ENCODE results near the gene ADGRB3. TPM values are rescaled to one million over a fixed set of nuclear protein-coding genes. Genes with fewer than 3 reads are reported as not detected.

Gene ADGRB3
- total RNA-seq, 2 experiments from 2014 or later: not detected

DNA sequence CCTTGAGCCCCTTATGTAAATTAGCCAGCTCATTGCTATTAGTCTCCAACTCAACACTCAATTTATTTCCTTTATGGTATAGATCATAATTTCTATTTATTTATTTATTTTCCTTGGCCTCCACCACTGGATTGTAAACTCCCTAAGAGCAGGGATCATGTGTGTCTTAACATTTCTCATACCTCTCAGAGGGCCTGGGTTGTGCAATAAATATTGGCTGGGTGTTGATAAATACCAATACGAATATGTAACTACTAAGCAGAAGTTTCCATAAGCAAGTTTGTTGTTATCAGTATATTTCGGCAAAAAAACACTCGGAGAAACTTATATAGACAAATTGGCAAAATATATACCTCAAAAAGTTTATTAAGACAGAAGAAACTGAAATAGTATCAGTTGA lies 257.4 kb downstream of the ADGRB3 start:
- Histone ChIP-seq H3K4me3 (ENCODE audit: low read depth, low read length, poor library complexity, severe bottlenecking) (no peak overlapping the region), H3K9me3 (ENCODE audit: low read length) (no peaks in the 10 kb centered on the region), H3K4me1 (ENCODE audit: insufficient read depth, low read length, poor library complexity, severe bottlenecking) (no peaks in the 10 kb centered on the region), H4K20me1 (ENCODE audit: insufficient read depth, low read length) (no peaks in the 10 kb centered on the region), H3K36me3 (ENCODE audit: insufficient read depth, low read length) (no peaks in the 10 kb centered on the region), H3K9me2 (ENCODE audit: insufficient read depth, low read length) (no peaks in the 10 kb centered on the region), H3K27ac (ENCODE audit: low read depth, low read length, poor library complexity, severe bottlenecking) (no peak overlapping the region), H2AFZ (ENCODE audit: low read length) (no peak overlapping the region), H3K79me2 (ENCODE audit: insufficient read depth, low read depth, low read length) (no peaks in the 10 kb centered on the region), H3K4me2 (ENCODE audit: low read length) (no peak overlapping the region)
- no peak for DNase-seq (ENCODE audit: low spot score)
- BruUV-seq (replicated peaks): no TSS peak
- intact Hi-C loops (cut with micrococcal nuclease; ENCODE audit: unreplicated experiment): no loop called here
- CTCF ChIA-PET (ENCODE audit: unreplicated experiment): no interaction called here
- POLR2A ChIA-PET: no interaction called here
- no peak for TF ChIP-seq EZH2phosphoT487 (IDR thresholded peaks at IDR 0.05; ENCODE audit: borderline replicate concordance, low read depth, low read length)
- TF ChIP-seq, protein P1, sequence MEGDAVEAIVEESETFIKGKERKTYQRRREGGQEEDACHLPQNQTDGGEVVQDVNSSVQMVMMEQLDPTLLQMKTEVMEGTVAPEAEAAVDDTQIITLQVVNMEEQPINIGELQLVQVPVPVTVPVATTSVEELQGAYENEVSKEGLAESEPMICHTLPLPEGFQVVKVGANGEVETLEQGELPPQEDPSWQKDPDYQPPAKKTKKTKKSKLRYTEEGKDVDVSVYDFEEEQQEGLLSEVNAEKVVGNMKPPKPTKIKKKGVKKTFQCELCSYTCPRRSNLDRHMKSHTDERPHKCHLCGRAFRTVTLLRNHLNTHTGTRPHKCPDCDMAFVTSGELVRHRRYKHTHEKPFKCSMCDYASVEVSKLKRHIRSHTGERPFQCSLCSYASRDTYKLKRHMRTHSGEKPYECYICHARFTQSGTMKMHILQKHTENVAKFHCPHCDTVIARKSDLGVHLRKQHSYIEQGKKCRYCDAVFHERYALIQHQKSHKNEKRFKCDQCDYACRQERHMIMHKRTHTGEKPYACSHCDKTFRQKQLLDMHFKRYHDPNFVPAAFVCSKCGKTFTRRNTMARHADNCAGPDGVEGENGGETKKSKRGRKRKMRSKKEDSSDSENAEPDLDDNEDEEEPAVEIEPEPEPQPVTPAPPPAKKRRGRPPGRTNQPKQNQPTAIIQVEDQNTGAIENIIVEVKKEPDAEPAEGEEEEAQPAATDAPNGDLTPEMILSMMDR (conservative IDR thresholded peaks at IDR 0.05; ENCODE audit: low read length): no peak

DNA sequence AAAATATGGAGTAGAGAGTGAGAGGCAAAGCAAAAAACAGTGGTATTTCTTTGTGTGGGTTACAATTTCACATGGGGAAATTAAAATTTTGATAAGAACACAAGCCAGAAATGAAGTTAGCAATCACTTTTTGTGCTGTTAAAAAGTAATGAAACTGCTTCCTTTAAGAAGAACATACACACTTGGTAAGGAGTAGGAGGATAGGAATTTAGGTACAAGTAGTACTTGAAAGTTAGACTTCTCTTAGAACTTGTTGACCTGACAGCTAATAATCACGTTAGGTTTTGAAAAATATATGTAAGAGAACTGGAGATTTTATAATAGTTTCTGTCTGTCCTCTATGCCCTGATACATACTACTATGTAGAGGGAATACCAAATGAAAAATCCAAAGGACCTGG lies 260.8 kb downstream of the ADGRB3 start:
- no peak overlapping the region for H3K4me2 ChIP-seq (ENCODE audit: low read length)
- no TSS peak for BruUV-seq (replicated peaks)
- H4K20me1 ChIP-seq (ENCODE audit: insufficient read depth, low read length): no peaks in the 10 kb centered on the region
- H3K36me3 ChIP-seq (ENCODE audit: insufficient read depth, low read length): no peaks in the 10 kb centered on the region
- H3K4me1 ChIP-seq (ENCODE audit: insufficient read depth, low read length, poor library complexity, severe bottlenecking): no peaks in the 10 kb centered on the region
- H3K4me3 ChIP-seq (ENCODE audit: low read depth, low read length, poor library complexity, severe bottlenecking): no peak overlapping the region
- no peaks in the 10 kb centered on the region for H3K9me2 ChIP-seq (ENCODE audit: insufficient read depth, low read length)
- no peak for DNase-seq (ENCODE audit: low spot score)
- no peaks in the 10 kb centered on the region for H3K9me3 ChIP-seq (ENCODE audit: low read length)
- no peak overlapping the region for H2AFZ ChIP-seq (ENCODE audit: low read length)
- intact Hi-C loops (cut with micrococcal nuclease; ENCODE audit: unreplicated experiment): no loop called here
- POLR2A ChIA-PET: no interaction called here
- H3K79me2 ChIP-seq (ENCODE audit: insufficient read depth, low read depth, low read length): no peaks in the 10 kb centered on the region
- H3K27ac ChIP-seq (ENCODE audit: low read depth, low read length, poor library complexity, severe bottlenecking): no peak overlapping the region
- CTCF ChIA-PET (ENCODE audit: unreplicated experiment): no interaction called here
- no peak for TF ChIP-seq EZH2phosphoT487 (IDR thresholded peaks at IDR 0.05; ENCODE audit: borderline replicate concordance, low read depth, low read length)
- TF ChIP-seq, protein P1 (conservative IDR thresholded peaks at IDR 0.05; ENCODE audit: low read length): no peak

DNA sequence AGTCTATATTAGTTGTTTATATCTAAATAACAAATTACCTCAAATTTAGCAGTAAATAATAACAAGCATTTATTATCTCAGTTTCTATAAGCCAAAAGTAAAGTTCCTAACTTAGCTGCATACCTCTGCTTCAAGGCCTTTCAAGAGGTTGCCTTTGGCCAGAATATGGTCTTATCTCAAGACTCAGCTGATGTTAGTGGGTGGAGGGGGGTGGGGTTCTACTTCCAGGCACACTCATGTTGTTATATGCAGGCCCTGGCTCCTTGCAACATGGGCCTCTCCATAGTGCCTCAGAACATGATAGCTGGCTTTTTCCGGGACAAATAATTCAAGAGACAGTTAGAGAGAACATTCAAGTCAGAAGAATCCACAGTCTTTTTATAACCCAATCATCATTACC lies 266.0 kb downstream of the ADGRB3 start:
- CTCF ChIA-PET (ENCODE audit: unreplicated experiment): interaction anchor here (0.6 kb wide), 1 partner anchor 19 kb away, joined by 8 read pairs; no protein-coding TSS in a partner anchor
- BruUV-seq (replicated peaks): no TSS peak
- Histone ChIP-seq H2AFZ (ENCODE audit: low read length) (no peak overlapping the region), H3K4me3 (ENCODE audit: low read depth, low read length, poor library complexity, severe bottlenecking) (no peak overlapping the region), H3K79me2 (ENCODE audit: insufficient read depth, low read depth, low read length) (no peaks in the 10 kb centered on the region), H3K27ac (ENCODE audit: low read depth, low read length, poor library complexity, severe bottlenecking) (no peak overlapping the region), H3K36me3 (ENCODE audit: insufficient read depth, low read length) (no peaks in the 10 kb centered on the region), H3K4me1 (ENCODE audit: insufficient read depth, low read length, poor library complexity, severe bottlenecking) (no peaks in the 10 kb centered on the region), H3K9me2 (ENCODE audit: insufficient read depth, low read length) (no peaks in the 10 kb centered on the region), H4K20me1 (ENCODE audit: insufficient read depth, low read length) (no peaks in the 10 kb centered on the region), H3K9me3 (ENCODE audit: low read length) (no peaks in the 10 kb centered on the region), H3K4me2 (ENCODE audit: low read length) (no peak overlapping the region)
- TF ChIP-seq, protein P1 (conservative IDR thresholded peaks at IDR 0.05; ENCODE audit: low read length): no peak
- TF ChIP-seq EZH2phosphoT487 (IDR thresholded peaks at IDR 0.05; ENCODE audit: borderline replicate concordance, low read depth, low read length): no peak
- no peak for DNase-seq (ENCODE audit: low spot score)
- intact Hi-C loops (cut with micrococcal nuclease; ENCODE audit: unreplicated experiment): no loop called here
- POLR2A ChIA-PET: no interaction called here

Measured in OCI-LY7 (cell line).